NOMO-1 treated with dmso at 0.1 percent for 144 hours (cell line): ENCODE measurements around the gene RBKS.
"Not testable (repeated sequence)": the region's sequence is repeated elsewhere in the genome, so short reads cannot be mapped to it uniquely, and the experiment has no call there.

ENCODE experiments used
- DNase-seq: peaks from one replicate; lab custom pipeline; 2025; ENCODE audit not compliant: unreplicated experiment; lab: John Stamatoyannopoulos, UW

The RBKS gene

DNA sequence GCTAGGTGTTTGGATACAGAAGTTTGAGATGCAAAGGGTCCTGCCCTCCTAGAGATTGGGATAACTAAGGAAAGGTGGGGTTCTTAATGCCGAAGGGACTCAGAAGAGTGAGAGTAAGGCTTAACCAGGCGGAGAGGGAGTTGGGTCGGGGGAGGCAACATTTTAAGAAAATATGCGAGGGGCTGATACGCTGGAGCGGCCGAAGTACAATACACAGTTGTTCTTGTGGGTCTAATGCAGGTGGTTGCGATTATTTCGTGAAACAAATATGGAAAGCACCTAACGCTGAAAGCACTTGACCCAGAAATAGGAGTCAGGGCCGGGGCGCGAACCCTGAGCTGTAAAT is 119.0 kb downstream of the RBKS start:
- DNase-seq = no peak

- no peak for DNase-seq
These were observed 123.9 kb downstream of the RBKS start for GRCh38 chr2:27766287-27766661.

DNA sequence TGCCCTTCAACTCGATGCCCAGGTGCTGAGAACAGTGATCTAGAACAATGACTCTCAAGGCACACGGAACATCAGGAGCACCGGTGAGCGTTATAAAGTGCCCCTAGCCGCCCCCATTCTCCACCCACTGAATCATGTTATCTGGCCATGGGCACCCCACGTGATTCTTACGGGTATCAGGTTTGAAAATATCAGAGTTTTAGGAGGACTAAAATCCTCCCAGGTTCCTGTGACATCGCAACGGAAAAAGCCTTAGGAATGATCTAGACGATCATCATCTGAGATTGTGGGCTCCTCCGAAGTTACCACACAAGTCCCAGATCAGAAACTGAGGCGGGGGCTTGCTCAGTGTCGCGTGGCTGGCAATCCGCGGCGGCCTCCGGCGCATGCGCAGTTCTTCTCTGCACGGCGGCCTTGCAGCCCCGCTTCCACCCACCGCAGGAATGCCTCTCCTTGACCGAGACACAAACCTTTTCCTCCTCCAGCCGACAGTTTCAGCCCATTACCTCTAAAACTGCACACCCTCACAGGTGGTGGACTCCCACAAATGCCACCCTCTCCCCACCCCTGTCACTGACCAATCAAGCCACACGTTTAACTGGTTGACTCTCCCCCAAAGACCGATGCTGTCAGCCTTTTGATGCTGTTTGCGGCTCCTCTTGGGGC is 124.4 kb downstream of the RBKS start:
- no peak for DNase-seq

DNA sequence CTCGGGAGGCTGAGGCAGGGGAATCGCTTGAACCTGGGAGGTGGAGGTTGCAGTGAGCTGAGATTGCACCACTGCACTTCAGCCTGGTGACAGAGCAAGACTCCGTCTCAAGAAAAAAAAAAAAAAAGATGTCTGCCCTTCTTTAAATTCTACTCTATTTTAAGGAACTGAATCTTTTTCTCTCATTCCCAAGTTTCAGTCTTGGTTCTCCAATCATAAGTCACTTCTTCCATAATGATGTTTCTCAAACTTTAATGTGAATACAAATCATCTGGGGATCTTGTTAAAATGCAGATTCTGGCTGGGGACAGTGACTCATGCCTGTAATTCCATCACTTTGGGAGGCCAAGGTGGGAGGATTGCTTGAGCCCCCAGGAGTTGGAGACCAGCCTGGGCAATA is 125.7 kb downstream of the RBKS start:
- not testable (repeated sequence) for DNase-seq

DNA sequence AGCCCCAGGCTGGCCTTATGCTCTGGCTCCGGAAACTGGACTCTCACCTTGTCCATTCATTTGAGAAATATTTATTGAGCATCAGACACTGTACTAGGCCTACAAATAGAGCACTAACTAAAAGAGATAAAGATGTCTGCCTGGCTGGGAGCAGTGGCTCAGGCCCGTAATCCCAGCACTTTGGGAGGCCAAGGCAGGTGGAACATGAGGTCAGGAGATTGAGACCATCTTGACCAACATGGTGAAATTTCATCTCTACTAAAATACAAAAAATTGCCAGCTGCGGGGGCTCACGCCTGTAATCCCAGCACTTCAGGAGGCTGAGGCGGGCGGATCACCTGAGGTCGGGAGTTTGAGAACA is 126.3 kb downstream of the RBKS start:
- no peak for DNase-seq

DNA sequence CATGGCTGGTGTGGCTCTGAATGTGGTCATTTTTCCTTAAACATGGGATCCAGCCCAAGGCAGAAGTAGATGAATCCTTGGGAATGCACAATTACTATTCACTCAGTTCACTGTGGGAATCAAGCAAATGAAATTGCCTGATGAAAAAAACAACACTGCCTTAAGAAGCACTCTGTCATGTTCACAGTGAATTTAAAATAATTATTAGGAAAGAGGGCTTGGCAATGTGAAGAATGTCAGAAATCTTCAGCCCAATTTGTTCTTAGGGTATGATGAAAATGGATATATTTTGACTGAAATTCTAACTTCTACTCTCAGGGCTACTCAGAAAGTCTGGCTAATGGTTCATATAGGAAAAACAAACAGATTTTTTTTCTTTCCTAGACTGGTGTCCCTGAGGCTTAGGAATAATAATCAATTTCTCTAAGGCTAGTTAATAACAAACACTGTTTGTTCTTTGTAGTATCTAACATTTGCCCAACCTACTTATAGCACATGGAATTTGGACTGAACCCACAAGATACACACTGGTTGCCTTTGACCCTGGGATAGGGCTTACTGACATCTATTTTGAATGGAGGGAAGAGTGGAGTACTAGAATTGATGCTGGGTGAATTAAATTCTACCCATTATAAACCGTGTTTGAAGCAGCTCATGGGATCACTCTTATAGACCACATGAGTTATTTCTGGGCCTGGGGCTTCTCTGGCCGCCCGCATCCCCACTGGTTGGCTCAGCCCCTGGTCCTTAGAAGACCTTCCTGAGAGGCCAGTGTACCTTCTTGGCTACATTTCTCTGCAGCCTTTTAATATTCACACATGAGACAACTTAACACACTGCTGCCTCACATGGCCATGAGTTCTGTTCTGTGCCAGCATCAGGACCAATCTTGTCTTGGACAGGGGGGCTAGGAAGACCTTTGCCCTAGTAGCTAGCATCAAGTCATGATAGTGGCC is 127.0 kb downstream of the RBKS start:
- DNase-seq = no peak

DNA sequence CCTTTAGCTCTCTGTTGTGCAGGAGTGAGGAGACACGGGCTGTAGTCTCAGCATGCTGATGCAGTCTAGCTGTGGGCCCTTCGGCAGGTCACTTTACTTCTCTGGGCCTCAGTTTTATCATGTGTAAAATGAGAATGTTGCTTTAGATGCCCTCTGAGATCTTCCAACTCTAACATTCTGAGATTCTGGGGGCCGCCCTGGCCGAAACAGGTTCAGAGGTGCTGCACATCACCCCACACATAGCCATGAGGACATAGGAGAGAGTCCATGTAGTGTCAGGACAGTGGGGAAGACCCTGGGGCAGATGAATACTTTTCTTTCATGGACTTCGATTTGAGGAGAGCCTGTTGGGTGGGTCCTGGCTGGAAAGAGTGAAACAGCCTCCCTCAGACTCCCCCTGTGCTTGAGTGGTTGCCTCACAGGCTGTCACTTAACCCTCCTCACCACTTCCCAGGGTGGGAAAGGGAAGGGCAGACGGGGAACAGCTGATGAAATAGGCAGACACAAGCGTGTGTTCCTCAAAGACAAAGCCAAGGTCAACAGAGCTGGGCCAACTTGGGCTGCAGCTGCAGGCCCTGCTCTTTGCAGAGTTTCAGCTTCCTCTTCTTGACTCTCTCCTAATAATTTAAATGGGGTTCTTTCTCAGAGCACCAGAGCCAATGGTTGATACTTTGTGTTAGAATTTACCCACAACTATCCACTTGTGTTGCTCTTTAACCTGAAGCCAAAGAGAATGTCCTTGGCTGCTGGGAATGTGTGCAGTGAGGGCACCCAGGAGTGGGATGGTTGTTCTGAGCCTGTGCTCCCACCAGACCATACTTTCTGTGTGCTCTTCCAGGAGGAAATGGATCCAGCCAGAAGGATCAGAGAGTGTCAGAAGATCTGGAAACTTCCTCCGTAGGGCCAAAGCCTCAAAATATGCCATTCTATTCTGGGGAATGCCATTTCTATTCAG is 133.4 kb downstream of the RBKS start:
- DNase-seq = peak; percentile 90

DNA sequence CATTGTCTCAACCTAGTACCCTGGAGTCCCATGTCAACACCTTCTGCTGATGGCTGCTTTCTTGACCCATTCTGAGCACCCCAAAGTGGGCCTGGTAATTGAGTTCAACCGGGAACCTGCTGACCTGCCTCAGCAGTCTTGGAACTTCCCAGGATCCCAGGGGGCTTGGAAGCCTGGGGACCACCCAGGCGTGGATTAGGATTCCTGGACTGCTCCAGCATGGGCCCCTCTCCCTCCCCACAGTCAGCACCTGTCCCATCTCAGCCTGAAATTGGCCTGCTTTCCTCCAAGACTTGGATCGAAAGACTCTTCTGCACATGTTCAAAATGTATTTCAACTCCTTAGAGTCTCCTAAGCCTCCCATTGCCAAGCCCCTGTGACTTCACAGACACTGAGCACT is 134.1 kb downstream of the RBKS start:
- no peak for DNase-seq

DNA sequence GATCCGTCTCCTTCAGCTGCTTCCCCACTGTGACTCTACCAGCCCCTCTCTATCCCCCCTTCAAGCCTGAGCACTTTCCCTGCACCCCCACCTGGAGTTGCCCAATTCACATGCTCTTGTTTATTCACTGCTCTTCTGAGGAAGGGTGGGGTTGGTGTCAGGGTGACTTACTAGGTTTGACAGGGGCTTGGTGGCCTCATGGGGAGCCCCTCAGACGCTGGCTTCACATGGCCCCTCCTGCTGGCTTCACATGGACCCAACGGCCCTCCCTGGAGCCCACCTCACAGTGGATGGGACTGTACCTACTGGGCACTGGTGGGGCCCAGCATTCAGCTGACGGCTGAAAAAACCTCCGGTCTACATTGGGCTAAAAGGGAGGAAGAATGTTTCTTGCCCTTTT is 135.4 kb downstream of the RBKS start:
- no peak for DNase-seq

GRCh38 chr2:27754138-27754588 is 136.0 kb downstream of the RBKS start:
- peak; percentile 81 for DNase-seq

GRCh38 chr2:27752551-27753237 is 137.5 kb downstream of the RBKS start:
- DNase-seq = no peak

DNA sequence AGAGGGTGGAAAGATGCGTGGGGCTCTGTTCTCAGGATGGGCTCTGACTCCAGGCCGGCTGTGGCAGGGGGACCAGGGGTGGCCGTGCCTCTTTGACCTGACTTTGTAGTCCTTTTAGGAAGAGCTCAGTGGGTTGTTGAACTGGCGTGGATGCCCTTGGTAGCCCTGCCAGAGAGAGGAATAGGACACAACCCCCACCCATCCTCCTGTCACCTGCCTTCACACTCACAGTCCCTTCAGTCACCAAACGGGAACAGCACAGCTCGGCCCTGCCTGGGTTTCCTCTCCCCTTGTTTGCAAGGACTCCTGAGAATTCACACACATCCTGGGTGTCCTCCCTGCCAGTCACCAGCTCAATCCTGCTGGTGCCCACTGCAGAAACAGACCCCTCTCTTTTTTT is 138.8 kb downstream of the RBKS start:
- DNase-seq = no peak

GRCh38 chr2:27748803-27749554 is 141.2 kb downstream of the RBKS start:
- not testable (repeated sequence) for DNase-seq

GRCh38 chr2:27747827-27748352 is 142.3 kb downstream of the RBKS start:
- no peak for DNase-seq

DNA sequence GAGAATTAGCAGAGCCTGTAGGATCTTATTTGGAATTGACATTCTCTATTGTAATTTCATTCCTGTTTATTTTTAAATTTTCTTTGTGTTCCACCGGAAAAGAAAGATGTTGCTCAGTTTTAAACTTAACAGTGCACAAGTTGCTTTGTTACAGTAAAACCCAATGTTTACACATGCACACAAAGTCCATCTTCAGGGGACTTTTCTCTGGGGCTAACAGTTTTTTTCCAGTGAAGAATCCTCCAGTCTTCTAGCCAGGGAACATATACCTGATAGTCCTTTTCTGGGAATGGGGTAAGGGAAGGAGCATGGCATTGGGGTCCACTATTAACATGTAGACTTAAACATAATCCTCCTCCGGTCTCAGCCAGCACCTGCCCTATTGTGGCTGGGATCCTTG is 143.9 kb downstream of the RBKS start:
- DNase-seq = no peak

DNA sequence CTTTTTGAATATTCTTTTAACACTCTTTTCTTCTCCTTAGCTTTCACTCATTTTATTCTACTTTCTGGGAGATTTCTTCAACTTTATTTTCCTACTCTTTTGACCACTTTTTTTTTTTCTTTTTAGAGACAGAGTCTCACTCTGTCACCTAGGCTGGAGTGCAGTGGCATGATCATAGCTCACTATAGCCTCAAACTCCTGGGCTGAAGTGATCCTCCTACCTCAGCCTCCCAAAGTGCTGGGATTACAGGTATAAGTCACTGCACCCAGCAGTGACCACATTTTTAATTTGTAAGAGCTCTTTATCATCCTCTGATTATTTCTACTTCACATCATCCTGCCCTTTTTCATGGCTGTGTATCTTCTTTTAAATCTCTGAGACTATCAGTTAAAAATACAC is 144.7 kb downstream of the RBKS start:
- not testable (repeated sequence) for DNase-seq

DNA sequence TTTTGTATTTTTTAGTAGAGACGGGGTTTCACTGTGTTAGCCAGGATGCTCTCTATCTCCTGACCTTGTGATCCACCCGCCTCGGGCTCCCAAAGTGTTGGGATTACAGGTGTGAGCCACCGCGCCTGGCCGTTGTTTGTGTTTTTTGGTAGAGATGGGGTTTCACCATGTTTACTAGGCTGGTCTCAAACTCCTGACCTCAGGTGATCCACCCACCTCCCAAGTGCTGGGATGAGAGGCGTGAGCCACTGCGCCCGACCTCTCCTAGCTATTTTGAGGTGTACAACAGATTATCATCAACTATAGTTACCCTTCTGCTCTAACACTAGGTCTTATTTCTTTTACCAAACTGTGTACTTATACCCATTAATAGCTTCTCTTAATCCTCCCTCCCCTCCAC is 147.6 kb downstream of the RBKS start:
- no peak for DNase-seq

- no peak for DNase-seq
These were observed 148.5 kb downstream of the RBKS start for GRCh38 chr2:27741673-27742072.

DNA sequence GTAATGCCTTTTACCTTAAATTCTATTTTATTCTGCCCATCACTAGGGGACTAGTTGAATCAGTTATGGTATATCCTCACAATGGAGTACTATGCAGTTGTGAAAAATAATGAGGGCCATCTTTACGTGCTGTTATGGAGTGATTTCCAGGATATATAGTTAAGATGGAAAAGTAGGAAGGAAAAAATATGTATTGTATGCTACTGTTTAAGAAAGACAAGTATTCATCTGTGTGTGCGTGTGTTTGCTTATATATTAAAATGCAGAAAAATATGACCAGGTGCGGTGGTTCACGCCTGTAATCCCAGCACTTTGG is 151.2 kb downstream of the RBKS start:
- DNase-seq = no peak
